Measurements from ENCODE around the gene KCNJ8. TPM values are rescaled to one million over a fixed set of nuclear protein-coding genes. Genes with fewer than 3 reads are reported as not detected.
"Not testable (repeated sequence)": the region's sequence is repeated elsewhere in the genome, so short reads cannot be mapped to it uniquely, and the experiment has no call there.

KCNJ8 gene
- total and polyA plus RNA-seq, 5 donors from 2014 or later, result 0.15 TPM; not detected in 4

DNA sequence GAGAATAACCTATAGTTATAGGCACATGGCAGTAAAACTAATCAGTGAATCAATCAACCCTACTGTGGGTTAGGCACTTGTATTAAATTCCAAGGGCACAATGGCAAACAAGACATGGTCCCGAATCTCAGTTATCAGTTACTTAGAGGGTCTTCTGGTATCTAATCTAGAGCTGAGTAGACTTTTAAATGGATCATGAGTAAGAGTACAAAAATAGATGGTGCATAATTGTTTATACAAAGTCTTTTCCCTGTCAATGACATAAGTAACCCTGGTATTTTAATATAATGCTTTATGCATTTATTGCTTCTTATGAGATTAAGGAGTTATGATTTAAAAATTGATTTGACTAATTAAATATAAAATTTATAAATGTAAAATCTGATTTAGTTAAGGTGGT, 23.0 kb upstream of the KCNJ8 start:
- Histone ChIP-seq H3K4me1 (ENCODE audit: control insufficient read depth, insufficient read depth, low read length, poor library complexity, severe bottlenecking) (no peaks in the 10 kb centered on the region), H3K9me3 (ENCODE audit: control insufficient read depth in 2 of 2, low read length in 2 of 2) (no peaks in the 10 kb centered on the region), H3K27ac (ENCODE audit: insufficient read depth, low read length, poor library complexity, severe bottlenecking) (no peak overlapping the region), H3K27me3 (ENCODE audit: control insufficient read depth, insufficient read depth, low read length) (no peaks in the 10 kb centered on the region), H3K36me3 (ENCODE audit: control insufficient read depth, insufficient read depth, low read length) (no peaks in the 10 kb centered on the region), H3K4me3 (ENCODE audit: low read depth, low read length) (no peak overlapping the region)
- ATAC-seq (ENCODE audit: low read depth in 2 of 2) (no peak), DNase-seq (no peak)
- H3K27me3 Mint-ChIP-seq, result peaks cover 8% of the 10 kb centered on the region
- H3K36me3 Mint-ChIP-seq, result no peaks in the 10 kb centered on the region
- no peak overlapping the region for H3K4me3 Mint-ChIP-seq
- peaks cover 0 to 3% (median 0%) of the 10 kb centered on the region in 7 donors for H3K9me3 Mint-ChIP-seq
- no peak overlapping the region for H3K27ac Mint-ChIP-seq
- no peaks in the 10 kb centered on the region for H3K4me1 Mint-ChIP-seq

DNA sequence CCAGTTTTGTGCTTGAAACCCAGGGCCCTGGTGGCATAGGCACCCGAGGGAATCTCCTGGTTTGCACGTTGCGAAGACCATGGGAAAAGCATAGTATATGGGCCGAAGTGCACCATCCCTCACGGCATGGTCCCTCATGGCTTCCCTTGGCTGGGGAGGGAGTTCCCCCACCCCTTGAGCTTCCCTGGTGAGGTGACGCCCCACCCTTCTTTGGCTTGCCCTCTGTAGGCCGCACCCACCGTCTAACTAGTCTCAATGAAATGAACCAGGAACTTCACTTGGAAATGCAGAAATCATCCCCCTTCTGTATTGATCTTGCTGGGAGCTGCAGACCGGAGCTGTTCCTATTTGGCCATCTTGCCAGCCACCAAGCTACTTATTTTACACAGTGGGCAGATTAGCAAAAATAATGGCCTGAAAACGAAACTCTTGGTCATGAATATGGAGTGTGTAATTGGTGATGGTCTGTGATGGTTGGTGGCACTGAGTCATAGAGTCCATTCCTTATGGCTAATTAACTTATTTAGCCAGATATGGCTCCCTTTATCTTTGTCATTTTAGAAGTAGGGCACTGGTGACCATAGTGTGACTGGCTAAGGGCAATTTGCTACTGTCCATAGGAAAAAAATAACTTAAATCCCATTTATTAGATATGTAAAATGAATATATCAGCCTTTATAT, 21.3 kb upstream of the KCNJ8 start:
- Mint-ChIP-seq H3K36me3 (no peaks in the 10 kb centered on the region), H3K27ac (no peak overlapping the region)

DNA sequence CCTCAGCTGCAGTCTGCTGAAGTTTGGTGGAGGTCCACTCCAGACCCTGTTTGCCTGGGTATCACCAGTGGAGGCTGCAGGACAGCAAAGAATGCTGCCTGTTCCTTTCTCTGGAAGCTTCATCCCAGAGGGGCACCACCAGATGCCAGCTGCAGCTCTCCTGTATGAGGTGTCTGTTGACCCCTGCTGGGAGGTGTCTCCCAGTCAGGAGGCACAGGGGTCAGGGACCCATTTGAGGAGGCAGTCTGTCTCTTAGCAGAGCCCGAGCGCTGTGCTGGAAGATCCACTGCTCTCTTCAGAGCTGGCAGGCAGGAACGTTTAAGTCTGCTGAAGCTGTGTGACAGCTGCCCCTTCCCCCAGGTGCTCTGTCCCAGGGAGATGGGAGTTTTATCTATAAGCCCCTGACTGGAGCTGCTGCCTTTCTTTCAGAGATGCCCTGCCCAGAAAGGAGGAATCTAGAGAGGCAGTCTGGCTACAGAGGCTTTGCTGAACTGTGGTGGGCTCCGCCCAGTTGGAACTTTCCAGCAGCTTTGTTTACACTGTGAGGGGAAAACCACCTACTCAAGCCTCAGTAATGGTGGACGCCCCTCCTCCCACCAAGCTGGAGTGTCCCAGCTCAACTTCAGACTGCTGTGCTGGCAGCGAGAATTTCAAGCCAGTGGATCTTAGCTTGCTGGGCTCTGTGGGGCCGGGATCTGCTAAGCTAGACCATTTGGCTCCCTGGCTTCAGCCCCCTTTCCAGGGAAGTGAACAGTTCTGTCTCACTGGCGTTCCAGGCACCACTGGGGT, 20.5 kb upstream of the KCNJ8 start:
- H3K9me3 Mint-ChIP-seq; H3K4me3 Mint-ChIP-seq; H3K4me3 ChIP-seq (ENCODE audit: low read depth, low read length); H3K27me3 ChIP-seq (ENCODE audit: control insufficient read depth, insufficient read depth, low read length); H3K27ac Mint-ChIP-seq; H3K36me3 ChIP-seq (ENCODE audit: control insufficient read depth, insufficient read depth, low read length); ATAC-seq (ENCODE audit: low read depth in 2 of 2); DNase-seq; H3K4me1 ChIP-seq (ENCODE audit: control insufficient read depth, insufficient read depth, low read length, poor library complexity, severe bottlenecking); H3K9me3 ChIP-seq (ENCODE audit: control insufficient read depth in 2 of 2, low read length in 2 of 2); H3K4me1 Mint-ChIP-seq; H3K36me3 Mint-ChIP-seq; H3K27ac ChIP-seq (ENCODE audit: insufficient read depth, low read length, poor library complexity, severe bottlenecking): not testable (repeated sequence)
- peaks cover 15% of the 10 kb centered on the region for H3K27me3 Mint-ChIP-seq

More for the DNA sequence above, 21.3 kb upstream of the KCNJ8 start:
- H3K36me3 ChIP-seq (ENCODE audit: control insufficient read depth, insufficient read depth, low read length), result no peaks in the 10 kb centered on the region
- no peaks in the 10 kb centered on the region for H3K4me1 ChIP-seq (ENCODE audit: control insufficient read depth, insufficient read depth, low read length, poor library complexity, severe bottlenecking)
- no peak overlapping the region for H3K4me3 ChIP-seq (ENCODE audit: low read depth, low read length)
- ATAC-seq (ENCODE audit: low read depth in 2 of 2) (no peak), DNase-seq (no peak)
- no peak overlapping the region for H3K4me3 Mint-ChIP-seq
- H3K9me3 ChIP-seq (ENCODE audit: control insufficient read depth in 2 of 2, low read length in 2 of 2), result no peaks in the 10 kb centered on the region
- H3K27ac ChIP-seq (ENCODE audit: insufficient read depth, low read length, poor library complexity, severe bottlenecking), result no peak overlapping the region
- H3K4me1 Mint-ChIP-seq, result no peaks in the 10 kb centered on the region
- no peaks in the 10 kb centered on the region for H3K27me3 ChIP-seq (ENCODE audit: control insufficient read depth, insufficient read depth, low read length)
- H3K27me3 Mint-ChIP-seq, result peaks cover 11% of the 10 kb centered on the region
- H3K9me3 Mint-ChIP-seq, result peaks cover 0 to 5% (median 1%) of the 10 kb centered on the region in 7 donors

DNA sequence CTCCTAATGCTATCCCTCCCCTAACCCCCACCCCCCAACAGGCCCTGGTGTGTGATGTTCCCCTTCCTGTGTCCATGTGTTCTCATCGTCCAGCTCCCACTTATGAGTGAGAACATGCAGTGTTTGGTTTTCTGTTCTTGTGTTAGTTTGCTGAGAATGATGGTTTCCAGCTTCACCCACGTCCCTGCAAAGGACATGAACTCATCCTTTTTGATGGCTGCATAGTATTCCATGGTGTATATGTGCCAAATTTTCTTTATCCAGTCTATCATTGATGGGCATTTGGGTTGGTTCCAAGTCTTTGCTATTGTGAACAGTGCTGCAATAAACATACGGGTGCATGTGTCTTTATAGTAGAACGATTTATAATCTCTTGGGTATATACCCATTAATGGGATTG, 15.2 kb upstream of the KCNJ8 start:
- not testable (repeated sequence) for H3K9me3 ChIP-seq (ENCODE audit: control insufficient read depth in 2 of 2, low read length in 2 of 2); H3K4me3 ChIP-seq (ENCODE audit: low read depth, low read length); H3K4me1 Mint-ChIP-seq; H3K4me3 Mint-ChIP-seq; H3K27ac Mint-ChIP-seq; H3K27ac ChIP-seq (ENCODE audit: insufficient read depth, low read length, poor library complexity, severe bottlenecking); H3K36me3 ChIP-seq (ENCODE audit: control insufficient read depth, insufficient read depth, low read length); H3K4me1 ChIP-seq (ENCODE audit: control insufficient read depth, insufficient read depth, low read length, poor library complexity, severe bottlenecking); ATAC-seq (ENCODE audit: low read depth in 2 of 2); H3K36me3 Mint-ChIP-seq; H3K27me3 ChIP-seq (ENCODE audit: control insufficient read depth, insufficient read depth, low read length); H3K9me3 Mint-ChIP-seq; DNase-seq
- peaks cover 17% of the 10 kb centered on the region for H3K27me3 Mint-ChIP-seq

DNA sequence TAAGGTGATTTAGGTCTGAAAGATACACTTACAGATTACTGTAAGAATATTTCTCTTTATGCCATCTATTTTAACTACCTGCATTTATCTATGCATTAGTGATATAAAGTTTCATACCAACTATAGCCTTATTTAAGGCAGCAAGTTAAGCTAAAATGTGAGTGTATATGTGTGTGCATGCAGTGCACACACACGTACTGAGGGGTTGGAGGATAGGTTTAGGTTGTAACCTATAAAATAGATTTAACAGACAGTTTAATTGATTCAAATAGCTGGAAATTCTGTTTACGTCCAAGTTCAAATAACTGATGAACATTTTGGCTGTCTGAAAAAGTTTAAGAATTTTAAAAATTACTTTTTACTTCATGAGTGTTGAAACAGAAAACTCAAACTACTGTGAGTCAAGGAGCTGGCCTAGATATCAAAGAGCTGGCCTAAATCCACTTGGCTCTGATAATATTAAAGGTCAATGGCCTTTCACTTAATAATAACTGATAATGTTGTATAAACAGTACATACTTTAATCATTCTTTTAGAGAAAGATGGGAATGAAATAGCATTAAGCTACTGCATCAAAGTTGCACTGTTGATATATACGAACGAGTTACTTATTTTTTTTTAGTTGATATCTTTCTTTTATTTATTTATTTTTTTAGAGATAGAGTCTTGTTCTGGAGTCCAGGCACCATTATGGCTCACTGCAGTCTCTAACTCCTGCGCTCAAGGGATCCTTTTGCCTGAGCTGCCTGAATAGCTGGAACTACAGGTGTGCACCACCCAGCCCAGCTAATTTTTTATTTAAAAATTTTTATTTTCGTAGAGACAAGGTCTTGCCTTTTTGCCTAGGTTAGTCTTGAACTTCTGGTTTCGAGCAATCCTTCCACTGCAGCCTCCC, 13.8 kb upstream of the KCNJ8 start:
- DNase-seq (no peak), ATAC-seq (ENCODE audit: low read depth in 2 of 2) (no peak)
- H3K4me3 Mint-ChIP-seq, result no peak overlapping the region
- H3K4me1 Mint-ChIP-seq, result no peaks in the 10 kb centered on the region
- Histone ChIP-seq H3K36me3 (ENCODE audit: control insufficient read depth, insufficient read depth, low read length) (no peaks in the 10 kb centered on the region), H3K9me3 (ENCODE audit: control insufficient read depth in 2 of 2, low read length in 2 of 2) (no peaks in the 10 kb centered on the region), H3K27ac (ENCODE audit: insufficient read depth, low read length, poor library complexity, severe bottlenecking) (no peak overlapping the region), H3K4me1 (ENCODE audit: control insufficient read depth, insufficient read depth, low read length, poor library complexity, severe bottlenecking) (no peaks in the 10 kb centered on the region), H3K4me3 (ENCODE audit: low read depth, low read length) (no peak overlapping the region), H3K27me3 (ENCODE audit: control insufficient read depth, insufficient read depth, low read length) (no peaks in the 10 kb centered on the region)
- H3K9me3 Mint-ChIP-seq, result peaks cover 0 to 5% (median 2%) of the 10 kb centered on the region in 7 donors
- H3K27ac Mint-ChIP-seq, result no peak overlapping the region
- H3K36me3 Mint-ChIP-seq, result no peaks in the 10 kb centered on the region
- peaks cover 12% of the 10 kb centered on the region for H3K27me3 Mint-ChIP-seq

DNA sequence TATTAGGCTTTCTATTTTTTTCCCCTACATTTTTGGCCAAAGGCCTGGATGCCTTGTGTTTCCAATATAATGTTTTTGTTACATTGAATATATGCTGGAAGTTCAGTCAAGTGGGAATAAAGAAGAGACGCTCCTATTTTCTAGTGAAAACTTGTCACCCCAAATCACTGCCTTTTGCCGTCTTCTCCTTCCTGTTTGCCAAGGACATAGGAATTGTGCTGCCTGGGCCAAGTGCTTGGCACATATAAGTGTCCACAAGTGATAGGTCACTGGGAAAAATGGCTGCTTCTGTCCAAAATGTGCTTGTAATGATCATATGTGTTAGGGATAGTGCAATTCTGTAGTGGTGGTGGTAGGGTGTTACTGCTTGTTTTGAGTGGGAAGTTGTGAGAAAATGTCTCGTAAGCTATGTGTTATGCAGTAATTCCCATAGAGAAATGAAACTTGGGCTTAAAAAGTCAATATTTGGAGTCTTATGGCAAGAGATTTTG, 11.6 kb upstream of the KCNJ8 start:
- Mint-ChIP-seq H3K4me3 (no peak overlapping the region), H3K27me3 (peaks cover 6% of the 10 kb centered on the region), H3K9me3 (peaks cover 0 to 4% (median 2%) of the 10 kb centered on the region in 7 donors), H3K4me1 (no peaks in the 10 kb centered on the region), H3K27ac (no peak overlapping the region), H3K36me3 (no peaks in the 10 kb centered on the region)
- no peak for DNase-seq
- Histone ChIP-seq H3K27me3 (ENCODE audit: control insufficient read depth, insufficient read depth, low read length) (no peaks in the 10 kb centered on the region), H3K4me3 (ENCODE audit: low read depth, low read length) (no peak overlapping the region), H3K9me3 (ENCODE audit: control insufficient read depth in 2 of 2, low read length in 2 of 2) (no peaks in the 10 kb centered on the region), H3K36me3 (ENCODE audit: control insufficient read depth, insufficient read depth, low read length) (no peaks in the 10 kb centered on the region), H3K27ac (ENCODE audit: insufficient read depth, low read length, poor library complexity, severe bottlenecking) (no peak overlapping the region), H3K4me1 (ENCODE audit: control insufficient read depth, insufficient read depth, low read length, poor library complexity, severe bottlenecking) (no peaks in the 10 kb centered on the region)
- ATAC-seq (ENCODE audit: low read depth in 2 of 2), result no peak

DNA sequence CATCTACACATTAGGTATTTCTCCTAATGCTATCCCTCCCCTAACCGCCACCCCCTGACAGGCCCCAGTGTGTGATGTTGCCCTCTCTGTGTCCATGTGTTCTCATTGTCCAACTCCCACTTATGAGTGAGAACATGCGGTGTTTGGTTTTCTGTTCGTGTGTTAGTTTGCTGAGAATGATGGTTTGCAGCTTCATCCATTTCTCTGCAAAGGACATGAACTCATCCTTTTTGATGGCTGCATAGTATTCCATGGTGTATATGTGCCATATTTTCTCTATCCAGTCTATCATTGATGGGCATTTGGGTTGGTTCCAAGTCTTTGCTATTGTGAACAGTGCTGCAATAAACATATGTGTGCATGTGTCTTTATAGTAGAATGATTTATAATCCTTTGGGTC, 8.2 kb upstream of the KCNJ8 start:
- not testable (repeated sequence) for H3K4me3 ChIP-seq (ENCODE audit: low read depth, low read length); H3K4me1 Mint-ChIP-seq; H3K27ac ChIP-seq (ENCODE audit: insufficient read depth, low read length, poor library complexity, severe bottlenecking); H3K27ac Mint-ChIP-seq; DNase-seq; H3K4me3 Mint-ChIP-seq; H3K36me3 ChIP-seq (ENCODE audit: control insufficient read depth, insufficient read depth, low read length); H3K27me3 ChIP-seq (ENCODE audit: control insufficient read depth, insufficient read depth, low read length); H3K9me3 ChIP-seq (ENCODE audit: control insufficient read depth in 2 of 2, low read length in 2 of 2); H3K9me3 Mint-ChIP-seq; H3K36me3 Mint-ChIP-seq; ATAC-seq (ENCODE audit: low read depth in 2 of 2); H3K4me1 ChIP-seq (ENCODE audit: control insufficient read depth, insufficient read depth, low read length, poor library complexity, severe bottlenecking)
- peaks cover 15% of the 10 kb centered on the region for H3K27me3 Mint-ChIP-seq
